Colonic mucosa (tissue), 4 donors: ENCODE data around the gene TMEM121B. TPM values are rescaled to one million over a fixed set of nuclear protein-coding genes. Genes with fewer than 3 reads are reported as not detected.

Experiments used
- DNase-seq: peaks from one replicate; pipeline ENCODE4 v3.0.0-alpha.2; 2020
- H3K27ac ChIP-seq: fragments of 200-600 bp; one replicate; pipeline ENCODE4 v1.8.0; 2021
- H3K27me3 ChIP-seq: fragments of 200-600 bp; one replicate; pipeline ENCODE4 v1.8.0; 2021
- H3K36me3 ChIP-seq: fragments of 200-600 bp; one replicate; pipeline ENCODE4 v1.8.0; 2021
- H3K4me1 ChIP-seq: fragments of 200-600 bp; one replicate; pipeline ENCODE4 v1.8.0; 2021; ENCODE audit warnings: mild to moderate bottlenecking
- H3K4me3 ChIP-seq: fragments of 200-600 bp; one replicate; pipeline ENCODE4 v1.8.0; 2021
- H3K9ac ChIP-seq, 2 donors: one replicate each; pipeline ENCODE4 v1.7.0; 2013; ENCODE audit warnings: control low read depth in 2 of 2, low read depth in 2 of 2, low read length in 2 of 2
- H3K9me3 ChIP-seq: fragments of 200-600 bp; one replicate; pipeline ENCODE4 v1.8.0; 2021
- CTCF ChIP-seq: fragments of 200-600 bp; IDR thresholded peaks from one replicate; pipeline ENCODE4 v1.8.0; 2022; ENCODE audit warnings: antibody characterized with exemption, mild to moderate bottlenecking
- intact Hi-C: fragments of 100-400 bp; cut with DNase I; formaldehyde crosslinking; loops from one replicate; pipeline ENCODE4 v1.14.1; 2022
- total RNA-seq, 2 donors: library from RNA; stranded (reverse); fragmentation: NEBNext Ultra II Directional in 1 of 2; extraction: Animal tissue kit (Norgen Biotek cat#: 25700) in 1 of 2; gene quantifications; one replicate each; pipeline ENCODE4 v1.2.1, GENCODE V29; 2021
- donor health status: healthy.
- donor health status: DM: no; HTN: no; CAD: no.
- donor health status: DM: no; HTN: no; CAD: no.

TMEM121B gene
- total RNA-seq, 2 donors from 2014 or later = 0.12 to 0.64 TPM

DNA sequence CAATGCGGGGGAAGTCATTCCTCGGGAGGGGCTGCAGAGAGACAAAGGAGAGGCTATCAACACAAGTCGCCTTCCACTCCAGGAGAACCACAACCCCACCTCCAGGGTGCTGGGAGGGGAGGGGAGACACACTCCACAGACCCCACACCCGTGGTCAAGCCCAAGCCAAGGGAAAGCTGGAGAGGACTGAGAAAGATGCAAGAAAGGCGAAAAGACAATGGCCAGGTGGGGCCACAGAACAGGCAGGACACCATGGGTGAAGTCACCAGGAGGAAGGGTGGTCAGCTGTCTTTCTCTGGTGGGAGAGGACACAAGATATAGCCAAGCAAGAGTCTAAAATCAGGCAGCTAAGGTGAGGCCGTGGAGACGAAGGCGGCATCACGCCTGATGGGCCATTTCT lies 21.9 kb upstream of the TMEM121B start:
- TF ChIP-seq CTCF = no peak
- Histone ChIP-seq H3K27me3 (no peaks in the 10 kb centered on the region), H3K4me3 (no peak overlapping the region), H3K27ac (no peak overlapping the region), H3K36me3 (no peaks in the 10 kb centered on the region), H3K9ac (no peak overlapping the region), H3K9me3 (no peaks in the 10 kb centered on the region), H3K4me1 (no peaks in the 10 kb centered on the region)
- no peak for DNase-seq
- intact Hi-C loops = no loop called here

- intact Hi-C loops = no loop called here
- no peaks in the 10 kb centered on the region for H3K9me3 ChIP-seq
- H3K27ac ChIP-seq = no peak overlapping the region
- no peaks in the 10 kb centered on the region for H3K36me3 ChIP-seq
- no peak for DNase-seq
- no peaks in the 10 kb centered on the region for H3K4me1 ChIP-seq
- no peak overlapping the region for H3K4me3 ChIP-seq
- no peak overlapping the region for H3K9ac ChIP-seq
- TF ChIP-seq CTCF = no peak
- no peaks in the 10 kb centered on the region for H3K27me3 ChIP-seq
Measured at GRCh38 chr22:17140826-17141766, 19.9 kb upstream of the TMEM121B start.

- H3K4me3 ChIP-seq = no peak overlapping the region
- H3K9ac ChIP-seq = no peak overlapping the region
- H3K36me3 ChIP-seq = no peaks in the 10 kb centered on the region
- no peak overlapping the region for H3K27ac ChIP-seq
- no peaks in the 10 kb centered on the region for H3K27me3 ChIP-seq
- no peak for TF ChIP-seq CTCF
- H3K4me1 ChIP-seq = no peaks in the 10 kb centered on the region
- no peak for DNase-seq
- H3K9me3 ChIP-seq = no peaks in the 10 kb centered on the region
- intact Hi-C loops = no loop called here
Measured at GRCh38 chr22:17140022-17140421, 18.9 kb upstream of the TMEM121B start.

GRCh38 chr22:17138513-17138912 lies 17.4 kb upstream of the TMEM121B start:
- intact Hi-C loops = no loop called here
- no peak for TF ChIP-seq CTCF
- Histone ChIP-seq H3K36me3 (no peaks in the 10 kb centered on the region), H3K9me3 (no peaks in the 10 kb centered on the region), H3K4me1 (no peaks in the 10 kb centered on the region), H3K4me3 (no peak overlapping the region), H3K27ac (no peak overlapping the region), H3K27me3 (no peaks in the 10 kb centered on the region), H3K9ac (no peak overlapping the region)
- no peak for DNase-seq

DNA sequence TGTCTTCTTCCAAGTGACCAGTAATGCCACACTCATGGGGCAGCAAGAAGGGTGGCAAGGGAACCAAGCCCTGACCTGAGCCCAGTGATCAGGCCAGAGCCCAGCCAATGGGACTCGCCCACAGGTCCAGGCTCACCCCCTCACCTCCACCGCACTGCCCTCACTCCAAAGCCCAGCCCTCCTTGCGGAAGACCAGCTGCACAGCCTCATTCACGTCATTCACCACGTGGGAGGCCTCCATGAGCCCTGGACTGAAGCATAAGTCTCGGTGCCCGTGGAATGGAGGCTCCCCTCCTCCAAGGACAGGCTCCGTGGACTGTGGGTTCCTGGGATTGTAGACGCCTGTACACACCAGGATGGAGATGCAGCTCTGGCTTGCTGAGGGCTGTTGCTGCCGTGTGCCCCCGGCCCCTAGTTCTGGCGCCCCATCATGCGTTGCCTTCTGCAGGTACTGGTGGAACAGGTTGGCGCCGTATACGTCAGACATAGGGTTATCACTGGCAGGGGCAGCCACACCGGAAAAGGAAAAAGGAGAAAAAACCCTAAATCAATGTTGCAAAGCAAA lies 16.8 kb upstream of the TMEM121B start:
- H3K4me3 ChIP-seq = no peak overlapping the region
- H3K4me1 ChIP-seq = no peaks in the 10 kb centered on the region
- no peak overlapping the region for H3K9ac ChIP-seq
- intact Hi-C loops = no loop called here
- no peaks in the 10 kb centered on the region for H3K36me3 ChIP-seq
- DNase-seq = no peak
- no peak for TF ChIP-seq CTCF
- H3K27me3 ChIP-seq = no peaks in the 10 kb centered on the region
- H3K9me3 ChIP-seq = no peaks in the 10 kb centered on the region
- H3K27ac ChIP-seq = no peak overlapping the region
